GM23338 (cell line): ENCODE results near the gene MBD3L4.

Experiments used
- CREB1 ChIP-seq: fragments of 250-450 bp; sonication (Bioruptor Pico); IDR thresholded peaks from 2 replicates; pipeline ENCODE4 v1.5.0; 2020; ENCODE audit warnings: low read depth, mild to moderate bottlenecking, moderate library complexity
- EZH2 ChIP-seq: fragments of 200-600 bp; sonication (generic); IDR thresholded peaks from one replicate; pipeline ENCODE4 v1.8.0; 2017; ENCODE audit warnings: antibody characterized with exemption, mild to moderate bottlenecking, low read depth; ENCODE audit not compliant: unreplicated experiment
- EZH2phosphoT487 ChIP-seq: fragments of 200-600 bp; sonication (generic); IDR thresholded peaks from one replicate; pipeline ENCODE4 v1.8.1; 2018; ENCODE audit warnings: antibody characterized with exemption; ENCODE audit not compliant: unreplicated experiment
- JUNB ChIP-seq: IDR thresholded peaks from one replicate; pipeline ENCODE4 v1.6.1; 2016; ENCODE audit warnings: antibody characterized with exemption; ENCODE audit not compliant: unreplicated experiment
- POLR2AphosphoS5 ChIP-seq: IDR thresholded peaks from 2 replicates; pipeline ENCODE4 v1.6.1; 2016; ENCODE audit warnings: antibody characterized with exemption, low read depth
- ZNF114 ChIP-seq: fragments of 250-450 bp; sonication (Bioruptor Pico); IDR thresholded peaks from 2 replicates; pipeline ENCODE4 v1.5.0; 2020; ENCODE audit warnings: mild to moderate bottlenecking, moderate library complexity
- TF ChIP-seq, protein P1 (sequence below), 2 experiments: fragments of 200-600 bp in 1 of 2; sonication (generic) in 1 of 2; conservative IDR thresholded peaks; 2 replicates each; pipeline versions ENCODE4 v1.5.1 to v1.6.1; 2016 to 2017; ENCODE audit warnings: antibody characterized with exemption in 2 of 2, low read depth in 2 of 2, mild to moderate bottlenecking in 2 of 2, moderate library complexity in 1 of 2
- TF ChIP-seq, protein P2 (sequence below): IDR thresholded peaks from one replicate; pipeline ENCODE4 v1.6.1; 2018; ENCODE audit warnings: antibody characterized with exemption; ENCODE audit not compliant: unreplicated experiment
- TF ChIP-seq, protein P3 (sequence below): IDR thresholded peaks from 2 replicates; pipeline ENCODE4 v1.6.1; 2016; ENCODE audit warnings: antibody characterized with exemption

DNA sequence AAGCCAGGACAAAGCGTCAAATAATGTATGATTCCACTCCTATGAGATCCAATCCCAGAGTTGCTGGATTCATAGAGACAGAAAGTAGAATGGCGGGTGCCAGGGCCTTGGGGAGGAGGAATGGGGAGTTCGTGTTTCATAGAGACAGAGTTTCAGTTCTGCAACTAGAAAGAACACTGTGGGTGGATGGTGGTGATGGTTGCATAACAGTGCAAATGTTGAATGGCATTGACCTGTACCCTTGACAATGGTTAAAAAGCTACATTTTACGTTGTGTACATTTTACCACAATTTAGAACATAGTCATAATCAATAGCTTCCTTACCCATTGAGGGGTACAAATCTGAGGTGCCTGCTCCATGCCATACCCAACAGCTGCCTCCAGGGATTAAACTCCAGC is 52.1 kb downstream of the MBD3L4 start:
- TF ChIP-seq EZH2, result no peak
- TF ChIP-seq, protein P1, sequence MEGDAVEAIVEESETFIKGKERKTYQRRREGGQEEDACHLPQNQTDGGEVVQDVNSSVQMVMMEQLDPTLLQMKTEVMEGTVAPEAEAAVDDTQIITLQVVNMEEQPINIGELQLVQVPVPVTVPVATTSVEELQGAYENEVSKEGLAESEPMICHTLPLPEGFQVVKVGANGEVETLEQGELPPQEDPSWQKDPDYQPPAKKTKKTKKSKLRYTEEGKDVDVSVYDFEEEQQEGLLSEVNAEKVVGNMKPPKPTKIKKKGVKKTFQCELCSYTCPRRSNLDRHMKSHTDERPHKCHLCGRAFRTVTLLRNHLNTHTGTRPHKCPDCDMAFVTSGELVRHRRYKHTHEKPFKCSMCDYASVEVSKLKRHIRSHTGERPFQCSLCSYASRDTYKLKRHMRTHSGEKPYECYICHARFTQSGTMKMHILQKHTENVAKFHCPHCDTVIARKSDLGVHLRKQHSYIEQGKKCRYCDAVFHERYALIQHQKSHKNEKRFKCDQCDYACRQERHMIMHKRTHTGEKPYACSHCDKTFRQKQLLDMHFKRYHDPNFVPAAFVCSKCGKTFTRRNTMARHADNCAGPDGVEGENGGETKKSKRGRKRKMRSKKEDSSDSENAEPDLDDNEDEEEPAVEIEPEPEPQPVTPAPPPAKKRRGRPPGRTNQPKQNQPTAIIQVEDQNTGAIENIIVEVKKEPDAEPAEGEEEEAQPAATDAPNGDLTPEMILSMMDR (conservative IDR thresholded peaks at IDR 0.05; ENCODE audit: low read depth in 2 of 2), result no peak
- no peak for TF ChIP-seq POLR2AphosphoS5
- TF ChIP-seq CREB1 (CRISPR knock-in tag), result no peak
- no peak for TF ChIP-seq ZNF114 (CRISPR knock-in tag)
- TF ChIP-seq, protein P2, sequence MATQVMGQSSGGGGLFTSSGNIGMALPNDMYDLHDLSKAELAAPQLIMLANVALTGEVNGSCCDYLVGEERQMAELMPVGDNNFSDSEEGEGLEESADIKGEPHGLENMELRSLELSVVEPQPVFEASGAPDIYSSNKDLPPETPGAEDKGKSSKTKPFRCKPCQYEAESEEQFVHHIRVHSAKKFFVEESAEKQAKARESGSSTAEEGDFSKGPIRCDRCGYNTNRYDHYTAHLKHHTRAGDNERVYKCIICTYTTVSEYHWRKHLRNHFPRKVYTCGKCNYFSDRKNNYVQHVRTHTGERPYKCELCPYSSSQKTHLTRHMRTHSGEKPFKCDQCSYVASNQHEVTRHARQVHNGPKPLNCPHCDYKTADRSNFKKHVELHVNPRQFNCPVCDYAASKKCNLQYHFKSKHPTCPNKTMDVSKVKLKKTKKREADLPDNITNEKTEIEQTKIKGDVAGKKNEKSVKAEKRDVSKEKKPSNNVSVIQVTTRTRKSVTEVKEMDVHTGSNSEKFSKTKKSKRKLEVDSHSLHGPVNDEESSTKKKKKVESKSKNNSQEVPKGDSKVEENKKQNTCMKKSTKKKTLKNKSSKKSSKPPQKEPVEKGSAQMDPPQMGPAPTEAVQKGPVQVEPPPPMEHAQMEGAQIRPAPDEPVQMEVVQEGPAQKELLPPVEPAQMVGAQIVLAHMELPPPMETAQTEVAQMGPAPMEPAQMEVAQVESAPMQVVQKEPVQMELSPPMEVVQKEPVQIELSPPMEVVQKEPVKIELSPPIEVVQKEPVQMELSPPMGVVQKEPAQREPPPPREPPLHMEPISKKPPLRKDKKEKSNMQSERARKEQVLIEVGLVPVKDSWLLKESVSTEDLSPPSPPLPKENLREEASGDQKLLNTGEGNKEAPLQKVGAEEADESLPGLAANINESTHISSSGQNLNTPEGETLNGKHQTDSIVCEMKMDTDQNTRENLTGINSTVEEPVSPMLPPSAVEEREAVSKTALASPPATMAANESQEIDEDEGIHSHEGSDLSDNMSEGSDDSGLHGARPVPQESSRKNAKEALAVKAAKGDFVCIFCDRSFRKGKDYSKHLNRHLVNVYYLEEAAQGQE, result no peak
- TF ChIP-seq EZH2phosphoT487, result no peak
- no peak for TF ChIP-seq JUNB
- TF ChIP-seq, protein P3, sequence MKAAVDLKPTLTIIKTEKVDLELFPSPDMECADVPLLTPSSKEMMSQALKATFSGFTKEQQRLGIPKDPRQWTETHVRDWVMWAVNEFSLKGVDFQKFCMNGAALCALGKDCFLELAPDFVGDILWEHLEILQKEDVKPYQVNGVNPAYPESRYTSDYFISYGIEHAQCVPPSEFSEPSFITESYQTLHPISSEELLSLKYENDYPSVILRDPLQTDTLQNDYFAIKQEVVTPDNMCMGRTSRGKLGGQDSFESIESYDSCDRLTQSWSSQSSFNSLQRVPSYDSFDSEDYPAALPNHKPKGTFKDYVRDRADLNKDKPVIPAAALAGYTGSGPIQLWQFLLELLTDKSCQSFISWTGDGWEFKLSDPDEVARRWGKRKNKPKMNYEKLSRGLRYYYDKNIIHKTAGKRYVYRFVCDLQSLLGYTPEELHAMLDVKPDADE, result no peak
